Stimulated activated CD4-positive, alpha-beta T cell treated with anti-CD3 and anti-CD28 coated beads, Interleukin-1b, Interleukin-23, amount 100 ng/mL, for 1 hour (primary cell): ENCODE data around the gene TTI1.

Source experiments
- DNase-seq, 2 donors: peaks; one replicate each; pipeline ENCODE4 v3.0.0-alpha.2; 2020; ENCODE audit warnings: low read depth in 2 of 2

TTI1 gene

GRCh38 chr20:37987602-37988290, 45.5 kb downstream of the TTI1 start:
- DNase-seq: no peak

- DNase-seq: no peak
Observed at GRCh38 chr20:37986873-37987601, 46.2 kb downstream of the TTI1 start.

GRCh38 chr20:37986044-37986858, 47.0 kb downstream of the TTI1 start:
- DNase-seq: no peak

- no peak for DNase-seq
Observed at GRCh38 chr20:37984018-37984785, 49.1 kb downstream of the TTI1 start.

- DNase-seq: no peak
Observed at GRCh38 chr20:37983286-37983685, 50.0 kb downstream of the TTI1 start.

- DNase-seq: no peak
Observed at GRCh38 chr20:37981568-37981967, 51.7 kb downstream of the TTI1 start.

GRCh38 chr20:37980876-37981275, 52.4 kb downstream of the TTI1 start:
- no peak for DNase-seq

GRCh38 chr20:37980383-37980782, 52.9 kb downstream of the TTI1 start:
- DNase-seq: no peak

GRCh38 chr20:37979021-37979985, 54.0 kb downstream of the TTI1 start:
- no peak for DNase-seq

GRCh38 chr20:37977786-37978185, 55.5 kb downstream of the TTI1 start:
- no peak for DNase-seq

- DNase-seq: no peak
Observed at GRCh38 chr20:37977338-37977737, 55.9 kb downstream of the TTI1 start.

- DNase-seq: no peak
Observed at GRCh38 chr20:37976887-37977286, 56.4 kb downstream of the TTI1 start.

GRCh38 chr20:37973059-37973910, 60.0 kb downstream of the TTI1 start:
- no peak for DNase-seq

- no peak for DNase-seq
Observed at GRCh38 chr20:37972256-37973058, 60.8 kb downstream of the TTI1 start.

- DNase-seq: no peak
Observed at GRCh38 chr20:37971561-37972127, 61.6 kb downstream of the TTI1 start.

GRCh38 chr20:37970856-37971245, 62.4 kb downstream of the TTI1 start:
- no peak for DNase-seq

- no peak for DNase-seq
Observed at GRCh38 chr20:37969949-37970855, 63.1 kb downstream of the TTI1 start.
